Endothelial cell of umbilical vein (primary cell): ENCODE measurements around the gene SUMF1. TPM values are rescaled to one million over a fixed set of nuclear protein-coding genes. Genes with fewer than 3 reads are reported as not detected.

Experiments
- BruUV-seq: library from RNA; stranded (reverse); fragments of 400-500 nt; replicated peaks from 2 replicates; lab custom pipeline; 2021; lab: Mats Ljungman, UMichigan
- CTCF ChIA-PET: fragments of 300-600, 350-600 bp; sonication (Branson Sonifier 250); formaldehyde crosslinking; loops from one replicate; lab custom pipeline; 2021; ENCODE audit warnings: antibody characterized with exemption, inconsistent platforms; lab: Charles Lee
- POLR2A ChIA-PET: fragments of 300-600, 350-600 bp; sonication (Branson Sonifier 250); formaldehyde crosslinking; loops from one replicate; lab custom pipeline; 2021; ENCODE audit warnings: antibody characterized with exemption, inconsistent platforms; lab: Charles Lee
- DNase-seq: peaks from one replicate; pipeline ENCODE4 v3.0.0-alpha.2; 2011; ENCODE audit warnings: low read depth, low spot score
- FAIRE-seq: peaks from 2 replicates; lab custom pipeline; 2011; peaks lifted over from hg19 to GRCh38; lab: Jason Lieb, UNC
- H2AFZ ChIP-seq: 2 replicates; pipeline ENCODE4 v1.6.0; 2012; ENCODE audit warnings: low read depth, low read length, control low read depth, inconsistent platforms
- H3K27ac ChIP-seq: 2 replicates; pipeline ENCODE4 v1.5.1; 2011; ENCODE audit warnings: low read depth, mild to moderate bottlenecking, control low read depth, low read length, moderate library complexity; ENCODE audit not compliant: insufficient read depth
- H3K27me3 ChIP-seq, 2 experiments: 2 replicates each; pipeline versions ENCODE4 v1.6.0 to v1.6.1; 2011; ENCODE audit warnings: low read length in 2 of 2, mixed read lengths in 1 of 2; ENCODE audit not compliant: control insufficient read depth in 2 of 2, insufficient read depth in 2 of 2
- H3K36me3 ChIP-seq, 2 experiments: 2 replicates in 1 of 2; 3 replicates in 1 of 2; pipeline ENCODE4 v1.5.1; 2011; ENCODE audit warnings: low read length in 2 of 2, mild to moderate bottlenecking in 1 of 2, moderate library complexity in 1 of 2; ENCODE audit not compliant: control insufficient read depth in 2 of 2, insufficient read depth in 2 of 2; ENCODE audit errors: extremely low read depth in 1 of 2
- H3K4me1 ChIP-seq: 3 replicates; pipeline ENCODE4 v1.5.1; 2011; ENCODE audit warnings: mild to moderate bottlenecking, low read length; ENCODE audit not compliant: control insufficient read depth, insufficient read depth; ENCODE audit errors: extremely low read depth
- H3K4me2 ChIP-seq: 2 replicates; pipeline ENCODE4 v1.6.1; 2011; ENCODE audit warnings: low read length, control low read depth, mixed read lengths; ENCODE audit not compliant: insufficient read depth
- H3K4me3 ChIP-seq, 3 experiments: fragments of 200-600 bp in 1 of 3; sonication (generic), shearing (Covaris generic) in 1 of 3; replicated peaks in 1 of 3; 2 replicates each; pipeline ENCODE4 v1.5.1; 2011 to 2016; ENCODE audit warnings: control low read depth in 3 of 3, low read length in 3 of 3, mild to moderate bottlenecking in 2 of 3, inconsistent platforms in 1 of 3, low read depth in 1 of 3, moderate library complexity in 1 of 3; ENCODE audit not compliant: insufficient read depth in 1 of 3
- H3K79me2 ChIP-seq: 2 replicates; pipeline ENCODE4 v1.6.0; 2012; ENCODE audit warnings: low read length, inconsistent platforms; ENCODE audit not compliant: control insufficient read depth, insufficient read depth
- H3K9ac ChIP-seq: replicated peaks from 2 replicates; pipeline ENCODE3; 2011; ENCODE audit warnings: low read length, control low read depth; ENCODE audit not compliant: insufficient read depth; ENCODE audit errors: extremely low read depth
- H3K9me1 ChIP-seq: replicated peaks from 3 replicates; pipeline ENCODE4 v1.6.0; 2011; ENCODE audit warnings: mild to moderate bottlenecking, low read length; ENCODE audit not compliant: control insufficient read depth, insufficient read depth; ENCODE audit errors: extremely low read depth
- H3K9me3 ChIP-seq: replicated peaks from 2 replicates; pipeline ENCODE4 v1.5.1; 2012; ENCODE audit warnings: low read length, inconsistent platforms; ENCODE audit not compliant: control insufficient read depth, insufficient read depth
- H4K20me1 ChIP-seq: replicated peaks from 2 replicates; pipeline ENCODE3; 2011; ENCODE audit warnings: mild to moderate bottlenecking, low read length; ENCODE audit not compliant: control insufficient read depth, insufficient read depth; ENCODE audit errors: extremely low read depth
- CTCF ChIP-seq, 2 donors: IDR thresholded peaks; 1 replicate in 1 of 2; 2 replicates in 1 of 2; pipeline ENCODE4 v1.5.1; 2011; ENCODE audit warnings: low read length in 2 of 2, mild to moderate bottlenecking in 2 of 2, moderate library complexity in 2 of 2, control low read depth in 1 of 2, inconsistent platforms in 1 of 2, low read depth in 1 of 2; ENCODE audit not compliant: insufficient read depth in 1 of 2; ENCODE audit errors: extremely low read depth in 1 of 2
- EZH2 ChIP-seq: IDR thresholded peaks from 2 replicates; pipeline ENCODE4 v1.6.1; 2012; ENCODE audit warnings: borderline replicate concordance, low read depth, mild to moderate bottlenecking, moderate library complexity, low read length, inconsistent platforms; ENCODE audit not compliant: severe bottlenecking
- FOS ChIP-seq: IDR thresholded peaks from 2 replicates; pipeline ENCODE4 v1.6.1; 2011; ENCODE audit warnings: mild to moderate bottlenecking, low read length, moderate library complexity, borderline replicate concordance; ENCODE audit not compliant: insufficient read depth
- GATA2 ChIP-seq: IDR thresholded peaks from 2 replicates; pipeline ENCODE4 v1.7.0; 2011; ENCODE audit warnings: low read depth, mild to moderate bottlenecking, moderate library complexity, mixed read lengths, low read length; ENCODE audit not compliant: insufficient read length, insufficient read depth
- MYC ChIP-seq: IDR thresholded peaks from one replicate; pipeline ENCODE4 v1.6.1; 2011; ENCODE audit warnings: mild to moderate bottlenecking, low read depth, low read length
- POLR2AphosphoS5 ChIP-seq: IDR thresholded peaks from 2 replicates; pipeline ENCODE4 v1.6.1; 2012; ENCODE audit warnings: low read depth, mild to moderate bottlenecking, control low read depth, low read length, moderate library complexity; ENCODE audit not compliant: insufficient read depth
- dilution Hi-C: fragments of 300-500 bp; cut with MboI; formaldehyde crosslinking; loops from one replicate; pipeline ENCODE4 v1.15.0; 2019; ENCODE audit warnings: low sequenced_read_pairs; ENCODE audit not compliant: extremely low pct_ligation_motif_present
- intact Hi-C: fragments of 100-400 bp; cut with micrococcal nuclease; formaldehyde crosslinking; loops from one replicate; pipeline ENCODE4 v1.10.0; 2022
- polyA plus RNA-seq, 4 experiments: library from polyadenylated mRNA; depleted of rRNA in 3 of 4; stranded (reverse) in 3 of 4; unstranded in 1 of 4; fragments of >200 nt; gene quantifications; 2 replicates each; pipeline versions ENCODE4 v1.2.1 to v1.2.3, GENCODE V29; 2011 to 2012; ENCODE audit warnings: missing spikeins in 1 of 4
- total RNA-seq: library from RNA; stranded (reverse); gene quantifications from 2 replicates; pipeline ENCODE4 v1.2.3, GENCODE V29; 2021

Gene SUMF1
- total and polyA plus RNA-seq, 2 donors (not counting 3 experiments of a cell fraction or from before 2014, with no cell fraction given), result 31.5 to 46.8 TPM

GRCh38 chr3:4507024-4507596 is 40.0 kb upstream of the SUMF1 start:
- dilution Hi-C loops, result no loop called here
- FAIRE-seq, result no peak

More at GRCh38 chr3:4507024-4507596, 40.0 kb upstream of the SUMF1 start:
- no peaks in the 10 kb centered on the region for H3K9me1 ChIP-seq
- no peaks in the 10 kb centered on the region for H3K9me3 ChIP-seq
- H3K4me1 ChIP-seq, result peaks cover 3% of the 10 kb centered on the region
- TF ChIP-seq CTCF (IDR thresholded peaks at IDR 0.05; ENCODE audit: extremely low read depth in 1 of 2, insufficient read depth in 1 of 2, low read depth in 1 of 2, low read length in 2 of 2), result no peak
- TF ChIP-seq EZH2, result no peak
- no peak for TF ChIP-seq FOS
- TF ChIP-seq POLR2AphosphoS5, result no peak
- no peak for TF ChIP-seq GATA2
- no peak for TF ChIP-seq MYC
- DNase-seq, result no peak
- no peak overlapping the region for H3K27ac ChIP-seq
- ChIA-PET CTCF (interaction anchor here (3.5 kb wide), 1 partner anchor 156 kb away, joined by 10 read pairs; no protein-coding TSS in a partner anchor), POLR2A (interaction anchor here (0.5 to 1.2 kb wide), 2 partner anchors 14 to 69 kb away, joined by 3 read pairs; partner anchors contain the start of gene ITPR1)
- H3K36me3 ChIP-seq, result no peaks in the 10 kb centered on the region
- no peak overlapping the region for H3K4me3 ChIP-seq
- H4K20me1 ChIP-seq, result no peaks in the 10 kb centered on the region
- no peak overlapping the region for H3K9ac ChIP-seq
- H2AFZ ChIP-seq, result no peak overlapping the region
- BruUV-seq, result no TSS peak
- no peaks in the 10 kb centered on the region for H3K27me3 ChIP-seq
- no peak overlapping the region for H3K4me2 ChIP-seq
- intact Hi-C loops, result no loop called here
- H3K79me2 ChIP-seq, result no peaks in the 10 kb centered on the region
